HEK293 (cell line): ENCODE measurements around the gene OR5D18.

Experiments used
- CTCF ChIA-PET: fragments of 350-600 bp; formaldehyde crosslinking; extraction: SDS; loops from one replicate; lab custom pipeline; 2021; ENCODE audit warnings: antibody characterized with exemption; lab: Yijun Ruan, JAX
- POLR2A ChIA-PET: fragments of 300-600 bp; formaldehyde crosslinking; extraction: SDS; loops from one replicate; lab custom pipeline; 2020; ENCODE audit warnings: antibody characterized with exemption, inconsistent platforms; lab: Yijun Ruan, JAX
- H3K27ac ChIP-seq: fragments of 200-500 bp; sonication (Bioruptor generic); 2 replicates; pipeline ENCODE4 v1.5.1; 2014; ENCODE audit warnings: low read depth, low read length, control low read depth, inconsistent platforms; ENCODE audit errors: extremely low read depth
- H3K36me3 ChIP-seq, 2 experiments: fragments of 200-500 bp in 1 of 2; sonication (Bioruptor generic) in 1 of 2; 1 replicate in 1 of 2; 2 replicates in 1 of 2; pipeline ENCODE4 v1.5.1; 2014 to 2017; ENCODE audit warnings: inconsistent platforms in 2 of 2, low read length in 2 of 2; ENCODE audit not compliant: control insufficient read depth in 2 of 2, insufficient read depth in 1 of 2
- H3K4me1 ChIP-seq: fragments of 200-500 bp; sonication (Bioruptor generic); 2 replicates; pipeline ENCODE4 v1.5.1; 2014; ENCODE audit warnings: mild to moderate bottlenecking, low read length, inconsistent platforms; ENCODE audit not compliant: control insufficient read depth, insufficient read depth
- H3K4me3 ChIP-seq: 2 replicates; pipeline ENCODE4 v1.5.1; 2011; ENCODE audit warnings: low read depth, mild to moderate bottlenecking, control low read depth, low read length, moderate library complexity
- H3K9me3 ChIP-seq: fragments of 200-500 bp; sonication (Bioruptor generic); 2 replicates; pipeline ENCODE4 v1.5.1; 2014; ENCODE audit warnings: low read depth, low read length, inconsistent platforms; ENCODE audit not compliant: control insufficient read depth, insufficient read depth
- EGR2 ChIP-seq: fragments of 450-650 bp; formaldehyde crosslinking; IDR thresholded peaks from 2 replicates; pipeline ENCODE4 v1.5.1; 2016; ENCODE audit warnings: low read depth, missing biosample characterization, missing genetic modification characterization
- GLI2 ChIP-seq: fragments of 450-650 bp; formaldehyde crosslinking; IDR thresholded peaks from 2 replicates; pipeline ENCODE4; 2017; ENCODE audit warnings: missing biosample characterization, missing genetic modification characterization, low read depth, borderline replicate concordance
- HIC1 ChIP-seq: fragments of 450-650 bp; formaldehyde crosslinking; IDR thresholded peaks from 2 replicates; pipeline ENCODE4 v1.5.1; 2016; ENCODE audit warnings: missing biosample characterization, missing genetic modification characterization
- MEIS1 ChIP-seq: sonication (generic); formaldehyde crosslinking; IDR thresholded peaks from 2 replicates; pipeline ENCODE4 v1.8.1; 2022; ENCODE audit warnings: missing genetic modification reagents, mild to moderate bottlenecking, borderline replicate concordance
- PRDM1 ChIP-seq: fragments of 450-650 bp; formaldehyde crosslinking; IDR thresholded peaks from 2 replicates; pipeline ENCODE4; 2016; ENCODE audit warnings: missing biosample characterization, missing genetic modification characterization
- REPIN1 ChIP-seq: fragments of 450-650 bp; formaldehyde crosslinking; IDR thresholded peaks from 2 replicates; pipeline ENCODE4 v1.5.1; 2017; ENCODE audit warnings: missing biosample characterization, missing genetic modification characterization, low read depth
- YY1 ChIP-seq: fragments of 450-650 bp; formaldehyde crosslinking; IDR thresholded peaks from 2 replicates; pipeline ENCODE4 v1.5.1; 2018; ENCODE audit warnings: missing biosample characterization, missing genetic modification characterization
- ZNF112 ChIP-seq: fragments of 450-650 bp; formaldehyde crosslinking; IDR thresholded peaks from 2 replicates; pipeline ENCODE4 v1.5.0; 2017; ENCODE audit warnings: missing biosample characterization, missing genetic modification characterization
- ZNF140 ChIP-seq: fragments of 450-650 bp; formaldehyde crosslinking; IDR thresholded peaks from 2 replicates; pipeline ENCODE4 v1.5.1; 2016; ENCODE audit warnings: missing biosample characterization, missing genetic modification characterization
- ZNF16 ChIP-seq: fragments of 450-650 bp; formaldehyde crosslinking; IDR thresholded peaks from 2 replicates; pipeline ENCODE4 v1.5.1; 2016; ENCODE audit warnings: low read depth, missing biosample characterization, missing genetic modification characterization
- ZNF174 ChIP-seq: fragments of 450-650 bp; formaldehyde crosslinking; IDR thresholded peaks from 2 replicates; pipeline ENCODE4 v1.5.0; 2017; ENCODE audit warnings: missing biosample characterization, mild to moderate bottlenecking, missing genetic modification characterization
- ZNF23 ChIP-seq: fragments of 450-650 bp; formaldehyde crosslinking; IDR thresholded peaks from 2 replicates; pipeline ENCODE4 v1.5.1; 2016; ENCODE audit warnings: missing biosample characterization, missing genetic modification characterization, borderline replicate concordance
- ZNF302 ChIP-seq: fragments of 450-650 bp; formaldehyde crosslinking; IDR thresholded peaks from 2 replicates; pipeline ENCODE4 v1.5.1; 2016; ENCODE audit warnings: missing biosample characterization, missing genetic modification characterization, low read depth
- ZNF354C ChIP-seq: fragments of 450-650 bp; formaldehyde crosslinking; IDR thresholded peaks from 2 replicates; pipeline ENCODE4 v1.5.1; 2016; ENCODE audit warnings: missing biosample characterization, missing genetic modification characterization, low read depth, borderline replicate concordance
- ZNF398 ChIP-seq: fragments of 450-650 bp; formaldehyde crosslinking; IDR thresholded peaks from 2 replicates; pipeline ENCODE4 v1.5.1; 2017; ENCODE audit warnings: missing biosample characterization, missing genetic modification characterization
- ZNF548 ChIP-seq: fragments of 450-650 bp; formaldehyde crosslinking; IDR thresholded peaks from 2 replicates; pipeline ENCODE4 v1.5.1; 2016; ENCODE audit warnings: missing biosample characterization, missing genetic modification characterization
- ZNF585B ChIP-seq: fragments of 450-650 bp; formaldehyde crosslinking; IDR thresholded peaks from 2 replicates; pipeline ENCODE4 v1.5.1; 2016; ENCODE audit warnings: missing biosample characterization, missing genetic modification characterization
- ZNF600 ChIP-seq: fragments of 450-650 bp; formaldehyde crosslinking; IDR thresholded peaks from 2 replicates; pipeline ENCODE4 v1.5.1; 2016; ENCODE audit warnings: missing biosample characterization, missing genetic modification characterization
- ZNF707 ChIP-seq: fragments of 450-650 bp; formaldehyde crosslinking; IDR thresholded peaks from 2 replicates; pipeline ENCODE4 v1.5.1; 2016; ENCODE audit warnings: missing biosample characterization, missing genetic modification characterization
- ZNF777 ChIP-seq: fragments of 450-650 bp; formaldehyde crosslinking; IDR thresholded peaks from 2 replicates; pipeline ENCODE4 v1.5.1; 2017; ENCODE audit warnings: missing biosample characterization, missing genetic modification characterization, borderline replicate concordance
- ZSCAN30 ChIP-seq: fragments of 450-650 bp; IDR thresholded peaks from 2 replicates; pipeline ENCODE4 v1.5.1; 2018; ENCODE audit warnings: missing biosample characterization, mild to moderate bottlenecking, missing genetic modification characterization, moderate library complexity

Gene OR5D18

DNA sequence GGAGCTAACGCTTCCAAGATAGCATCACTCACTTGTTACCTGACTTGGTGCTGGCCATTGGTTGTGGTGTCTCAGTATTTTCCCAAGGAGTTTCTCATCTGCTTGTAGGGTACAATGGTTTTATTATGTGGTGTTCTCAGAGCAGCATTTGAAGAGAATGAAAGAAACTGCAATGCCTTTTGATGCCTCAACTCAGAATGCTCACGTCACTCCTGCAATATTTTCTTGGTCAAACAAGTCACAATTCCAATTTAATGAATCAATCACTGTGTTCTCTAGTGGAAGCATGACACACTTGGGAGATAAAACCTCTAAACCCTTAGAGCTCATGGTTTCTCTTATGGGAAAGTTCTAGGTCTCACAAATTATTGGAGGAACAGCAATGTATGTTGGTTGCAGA lies 26.1 kb upstream of the OR5D18 start:
- ChIA-PET POLR2A (no interaction called here), CTCF (no interaction called here)
- no peaks in the 10 kb centered on the region for H3K4me1 ChIP-seq
- no peak overlapping the region for H3K4me3 ChIP-seq
- no peaks in the 10 kb centered on the region for H3K9me3 ChIP-seq
- H3K36me3 ChIP-seq: no peaks in the 10 kb centered on the region
- H3K27ac ChIP-seq: no peak overlapping the region
- TF ChIP-seq REPIN1 (tag by site-specific recombination) (no peak), ZNF777 (tag by site-specific recombination) (no peak), ZNF174 (tag by site-specific recombination) (no peak), ZNF302 (tag by site-specific recombination) (no peak), ZNF707 (tag by site-specific recombination) (no peak)
- TF ChIP-seq, all 188 proteins: peak for 0

DNA sequence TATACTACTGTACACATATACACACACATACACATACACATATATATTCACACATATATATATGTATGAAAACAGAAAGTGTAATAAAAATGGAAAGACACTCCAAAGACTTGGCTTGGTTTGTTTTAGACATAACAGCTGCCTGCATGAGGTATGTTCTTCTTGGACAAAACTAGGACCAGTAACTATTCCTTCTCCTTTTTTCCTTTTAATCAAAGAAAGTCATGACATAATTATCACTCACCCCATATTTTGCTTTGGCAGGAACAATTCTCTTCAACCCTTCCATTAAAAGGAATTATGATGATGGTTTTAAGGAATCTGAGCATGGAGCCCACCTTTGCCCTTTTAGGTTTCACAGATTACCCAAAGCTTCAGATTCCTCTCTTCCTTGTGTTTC lies 24.2 kb upstream of the OR5D18 start, which contains the start of gene OR5D14:
Gene OR5D14 (plus strand): TSS at position 301 of the 400 bp plus-strand sequence. CDS start 0 bp downstream, at position 301.
- POLR2A ChIA-PET: no interaction called here
- Histone ChIP-seq H3K36me3 (no peaks in the 10 kb centered on the region), H3K27ac (no peak within 1 kb of the TSS), H3K9me3 (no peaks in the 10 kb centered on the region)
- no peak for TF ChIP-seq MEIS1 (CRISPR knock-in tag)
- no peak for TF ChIP-seq ZNF600 (tag by site-specific recombination)
- no peak for TF ChIP-seq HIC1 (tag by site-specific recombination)
- no peak for TF ChIP-seq EGR2 (tag by site-specific recombination)
- TF ChIP-seq ZNF16 (tag by site-specific recombination): no peak
- no peak for TF ChIP-seq GLI2 (tag by site-specific recombination)
- TF ChIP-seq YY1: no peak
- no peak for TF ChIP-seq ZSCAN30
- no peak for TF ChIP-seq ZNF112 (tag by site-specific recombination)
- no peak for TF ChIP-seq PRDM1 (tag by site-specific recombination)
- TF ChIP-seq ZNF354C (tag by site-specific recombination): no peak
- TF ChIP-seq, all 188 proteins: peak for 0
- Histone ChIP-seq H3K4me3 (no peak within 1 kb of the TSS), H3K4me1 (no peaks in the 10 kb centered on the region)
- CTCF ChIA-PET: interaction anchor here (0.7 kb wide), 1 partner anchor 961 kb away, joined by 5 read pairs; no protein-coding TSS in a partner anchor

DNA sequence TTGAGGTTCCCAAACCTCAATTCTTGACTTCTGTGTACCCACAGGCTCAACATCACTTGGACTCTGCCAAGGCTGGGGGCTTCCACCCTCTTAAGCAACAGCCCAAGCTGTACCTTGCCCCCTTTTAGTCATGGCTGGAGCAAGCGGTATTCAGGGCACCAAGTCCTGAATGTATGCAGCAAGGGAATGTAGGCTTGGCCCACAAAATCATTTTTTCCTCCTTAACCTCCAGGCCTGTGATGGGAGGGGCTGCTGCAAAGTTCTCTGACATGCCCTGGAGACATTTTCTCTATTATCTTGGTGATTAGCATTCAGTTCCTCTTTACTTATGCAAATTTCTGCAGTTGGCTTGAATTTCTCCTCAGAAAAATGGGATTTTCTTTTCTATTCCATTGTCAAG lies 13.2 kb upstream of the OR5D18 start:
- POLR2A ChIA-PET: no interaction called here
- TF ChIP-seq ZNF398 (tag by site-specific recombination) (no peak), ZNF585B (tag by site-specific recombination) (peak; percentile 59), ZNF23 (tag by site-specific recombination) (no peak), ZNF548 (tag by site-specific recombination) (no peak), ZNF140 (no peak)
- CTCF ChIA-PET: no interaction called here

More for the DNA sequence above, 13.2 kb upstream of the OR5D18 start:
- Histone ChIP-seq H3K4me3 (no peak overlapping the region), H3K36me3 (no peaks in the 10 kb centered on the region), H3K27ac (no peak overlapping the region), H3K9me3 (no peaks in the 10 kb centered on the region), H3K4me1 (no peaks in the 10 kb centered on the region)
